Adrenal gland (tissue), 12 donors: Measurements from ENCODE around the gene UBAP1. TPM values are rescaled to one million over a fixed set of nuclear protein-coding genes. Genes with fewer than 3 reads are reported as not detected.
A peak's percentile ranks its signal among the peaks of the same experiment; 100 is the strongest.
"Not testable (repeated sequence)": the region's sequence is repeated elsewhere in the genome, so short reads cannot be mapped to it uniquely, and the experiment has no call there.

ENCODE experiments used
- DNase-seq, 7 donors: peaks; one replicate each; pipeline ENCODE4 v3.0.0-alpha.2; 2019 to 2020
- H3K27ac ChIP-seq, 5 donors: fragments of 200-600 bp; sonication (generic) in 4 of 5; 1 replicate in 3 of 5; 2 replicates in 2 of 5; pipeline versions ENCODE4 v1.5.1 to v1.8.0; 2016 to 2020; ENCODE audit warnings: mild to moderate bottlenecking in 1 of 5
- H3K27me3 ChIP-seq: fragments of 200-600 bp; 2 replicates; pipeline ENCODE4 v1.8.0; 2021
- H3K36me3 ChIP-seq, 2 donors: fragments of 200-600 bp; replicated peaks in 1 of 2; 1 replicate in 1 of 2; 2 replicates in 1 of 2; pipeline versions ENCODE4 v1.5.1 to v1.8.0; 2018 to 2022
- H3K4me1 ChIP-seq, 2 donors: fragments of 200-600 bp; replicated peaks in 1 of 2; 1 replicate in 1 of 2; 2 replicates in 1 of 2; pipeline versions ENCODE4 v1.5.1 to v1.8.0; 2018 to 2021
- H3K4me3 ChIP-seq, 4 donors: fragments of 200-600 bp; sonication (generic) in 3 of 4; one replicate each; pipeline ENCODE4 v1.5.1; 2016 to 2018
- H3K9me3 ChIP-seq, 3 donors: fragments of 200-600 bp; sonication (generic) in 1 of 3; replicated peaks in 1 of 3; 1 replicate in 2 of 3; 2 replicates in 1 of 3; pipeline versions ENCODE4 v1.5.1 to v1.8.0; 2016 to 2021
- POLR2A ChIP-seq, 2 donors: fragments of 450-650 bp; IDR thresholded peaks; one replicate each; pipeline ENCODE4 v1.6.1; 2017; ENCODE audit warnings: antibody characterized with exemption in 2 of 2, mild to moderate bottlenecking in 2 of 2, moderate library complexity in 1 of 2
- WGBS, 4 donors: extraction: QIAGEN DNeasy Blood & Tissue Kit in 2 of 4; methylation state at CpG; one replicate each; pipeline versions ENCODE4 v1.1.5 to v1.1.7; 2013 to 2017; 5-methylcytosine and 5-hydroxymethylcytosine counted together
- intact Hi-C, 2 donors: fragments of 100-400 bp; cut with DNase I; formaldehyde crosslinking; loops; one replicate each; pipeline versions ENCODE4 v1.14.1 to v1.15.0; 2022 to 2023
- polyA plus RNA-seq, 3 donors: library from polyadenylated mRNA; stranded (reverse); fragments of 200-250 nt in 2 of 3; fragments of 350-450 nt in 1 of 3; fragmentation: Illumina TruSeq in 1 of 3; extraction: RNeasy Lipid Tissue Mini Kit (QIAGEN cat#74804) in 1 of 3; gene quantifications; one replicate each; pipeline ENCODE4 v1.2.3, GENCODE V29; 2013 to 2014
- total RNA-seq, 9 donors: library from RNA; depleted of rRNA in 4 of 9; stranded (reverse); fragments of >200 nt in 4 of 9; fragments of 120-200 nt in 1 of 9; fragmentation: NEBNext Ultra II Directional in 1 of 9; extraction: Animal tissue kit (Norgen Biotek cat#: 25700) in 1 of 9; gene quantifications; one replicate each; pipeline versions ENCODE4 v1.1.0 to v1.2.4, GENCODE V29; 2013 to 2023
- TF ChIP-seq, protein P1 (sequence below), 6 experiments: fragments of 450-650 bp in 4 of 6; fragments of 200-600 bp in 2 of 6; sonication (generic) in 1 of 6; IDR thresholded peaks; 1 replicate in 5 of 6; 2 replicates in 1 of 6; pipeline versions ENCODE4 v1.5.1 to v1.8.0; 2016 to 2021; ENCODE audit warnings: antibody characterized with exemption in 6 of 6, mild to moderate bottlenecking in 2 of 6, moderate library complexity in 1 of 6
- donor health status: healthy with polysubstance abuse.
- donor health status: Bipolar disorder and iron deficiency.
- donor health status: DM: yes; HTN: yes; CAD: no.
- donor health status: DM: no; HTN: no; CAD: no.
- donor health status: DM: no; HTN: no; CAD: no.
- donor health status: DM: yes; HTN: yes; CAD: no.

Gene UBAP1
- total and polyA plus RNA-seq, 12 donors: 34.8 to 146 (median 77.4) TPM

DNA sequence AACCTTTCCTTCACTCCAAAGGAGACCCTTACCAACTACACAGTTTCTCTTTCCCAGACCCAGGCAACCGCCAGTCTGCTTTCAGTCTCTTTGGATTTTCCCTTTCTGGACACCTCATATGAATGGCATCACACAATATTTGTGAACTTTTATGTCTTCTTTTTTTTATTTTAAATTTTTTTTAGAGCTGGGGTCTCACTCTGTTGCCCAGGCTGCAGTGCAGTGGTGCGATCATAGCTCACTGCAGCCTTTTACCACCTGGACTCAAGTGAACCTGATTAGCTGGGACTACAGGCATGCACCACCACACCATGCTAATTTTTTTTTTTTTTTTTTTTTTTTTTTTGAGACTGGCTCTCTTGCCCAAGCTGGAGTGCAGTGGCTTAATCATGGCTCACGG, 37.5 kb downstream of the UBAP1 start:
- peaks cover 0 to 20% of the 10 kb centered on the region in 2 donors for H3K4me1 ChIP-seq
- TF ChIP-seq POLR2A (IDR thresholded peaks at IDR 0.05): no peak
- TF ChIP-seq, protein P1, sequence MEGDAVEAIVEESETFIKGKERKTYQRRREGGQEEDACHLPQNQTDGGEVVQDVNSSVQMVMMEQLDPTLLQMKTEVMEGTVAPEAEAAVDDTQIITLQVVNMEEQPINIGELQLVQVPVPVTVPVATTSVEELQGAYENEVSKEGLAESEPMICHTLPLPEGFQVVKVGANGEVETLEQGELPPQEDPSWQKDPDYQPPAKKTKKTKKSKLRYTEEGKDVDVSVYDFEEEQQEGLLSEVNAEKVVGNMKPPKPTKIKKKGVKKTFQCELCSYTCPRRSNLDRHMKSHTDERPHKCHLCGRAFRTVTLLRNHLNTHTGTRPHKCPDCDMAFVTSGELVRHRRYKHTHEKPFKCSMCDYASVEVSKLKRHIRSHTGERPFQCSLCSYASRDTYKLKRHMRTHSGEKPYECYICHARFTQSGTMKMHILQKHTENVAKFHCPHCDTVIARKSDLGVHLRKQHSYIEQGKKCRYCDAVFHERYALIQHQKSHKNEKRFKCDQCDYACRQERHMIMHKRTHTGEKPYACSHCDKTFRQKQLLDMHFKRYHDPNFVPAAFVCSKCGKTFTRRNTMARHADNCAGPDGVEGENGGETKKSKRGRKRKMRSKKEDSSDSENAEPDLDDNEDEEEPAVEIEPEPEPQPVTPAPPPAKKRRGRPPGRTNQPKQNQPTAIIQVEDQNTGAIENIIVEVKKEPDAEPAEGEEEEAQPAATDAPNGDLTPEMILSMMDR (IDR thresholded peaks at IDR 0.05): no peak
- H3K9me3 ChIP-seq: no peaks in the 10 kb centered on the region
- H3K36me3 ChIP-seq: no peaks in the 10 kb centered on the region
- intact Hi-C loops: no loop called here
- no peak overlapping the region for H3K4me3 ChIP-seq
- no peak for DNase-seq
- H3K27ac ChIP-seq: no peak overlapping the region
- WGBS, 4 donors: 84 to 98% (median 91%) methylated on average over 3 of the region's 3 CpGs
- no peaks in the 10 kb centered on the region for H3K27me3 ChIP-seq

- H3K36me3 ChIP-seq, H3K9me3 ChIP-seq, H3K4me3 ChIP-seq, DNase-seq, H3K27ac ChIP-seq, H3K27me3 ChIP-seq, intact Hi-C loops: not testable (repeated sequence)
- peaks cover 0 to 18% of the 10 kb centered on the region in 2 donors for H3K4me1 ChIP-seq
- WGBS, 4 donors: 97 to 100% (median 98%) methylated on average over 2 of the region's 2 CpGs
Observed at GRCh38 chr9:34217015-34217414, 38.2 kb downstream of the UBAP1 start.

GRCh38 chr9:34218446-34218845, 39.6 kb downstream of the UBAP1 start:
- Histone ChIP-seq H3K4me3 (no peak overlapping the region), H3K9me3 (no peaks in the 10 kb centered on the region), H3K27me3 (no peaks in the 10 kb centered on the region), H3K27ac (no peak overlapping the region), H3K36me3 (no peaks in the 10 kb centered on the region), H3K4me1 (peaks cover 11 to 22% of the 10 kb centered on the region in 2 donors)
- DNase-seq: no peak
- WGBS, 4 donors: 83 to 88% (median 86%) methylated on average over 5 of the region's 5 CpGs
- no peak for TF ChIP-seq POLR2A (IDR thresholded peaks at IDR 0.05)
- TF ChIP-seq, protein P1 (IDR thresholded peaks at IDR 0.05): no peak
- intact Hi-C loops: no loop called here

DNA sequence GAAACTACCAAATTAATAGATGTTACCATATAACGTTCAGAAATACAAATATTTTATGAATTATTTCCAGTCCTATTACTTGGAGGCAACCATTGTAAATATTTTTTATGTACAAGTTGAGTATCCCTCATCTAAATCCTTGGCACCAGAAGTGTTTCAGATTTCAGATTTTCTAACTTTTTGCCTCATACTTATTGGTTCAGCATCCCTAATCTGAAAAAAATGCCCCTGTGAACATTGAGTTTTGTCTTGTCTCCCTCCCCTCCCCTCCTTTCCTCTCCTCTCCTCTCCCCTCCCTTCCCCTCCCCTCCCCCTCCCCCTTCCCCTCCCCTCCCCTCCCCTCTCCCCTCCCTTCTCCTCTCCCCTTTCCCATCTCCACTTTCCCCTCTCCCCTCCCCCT, 40.6 kb downstream of the UBAP1 start:
- no peak for TF ChIP-seq POLR2A (IDR thresholded peaks at IDR 0.05)
- TF ChIP-seq, protein P1 (IDR thresholded peaks at IDR 0.05): no peak
- H3K27ac ChIP-seq: peak overlapping the region in 1 of 5 donors; percentile 48
- no peak for DNase-seq
- H3K27me3 ChIP-seq: no peaks in the 10 kb centered on the region
- H3K9me3 ChIP-seq: no peaks in the 10 kb centered on the region
- H3K4me3 ChIP-seq: no peak overlapping the region
- H3K4me1 ChIP-seq: peaks cover 11 to 22% of the 10 kb centered on the region in 2 donors
- intact Hi-C loops: no loop called here
- WGBS, 4 donors: 79 to 85% (median 83%) methylated on average over 1 of the region's 1 CpG
- no peaks in the 10 kb centered on the region for H3K36me3 ChIP-seq

- 89 to 98% (median 91%) methylated on average over 7 to 8 of the region's 8 CpGs for WGBS, 4 donors
- Histone ChIP-seq H3K4me1 (peaks cover 11 to 22% of the 10 kb centered on the region in 2 donors), H3K36me3 (no peaks in the 10 kb centered on the region), H3K27me3 (no peaks in the 10 kb centered on the region), H3K4me3 (no peak overlapping the region), H3K27ac (no peak overlapping the region), H3K9me3 (no peaks in the 10 kb centered on the region)
- DNase-seq: no peak
- intact Hi-C loops: no loop called here
- TF ChIP-seq POLR2A (IDR thresholded peaks at IDR 0.05): no peak
- TF ChIP-seq, protein P1 (IDR thresholded peaks at IDR 0.05): no peak
Observed at GRCh38 chr9:34220218-34220617, 41.4 kb downstream of the UBAP1 start.
